Measurements from ENCODE around the gene IL10RA. TPM values are rescaled to one million over a fixed set of nuclear protein-coding genes. Genes with fewer than 3 reads are reported as not detected.

Gene IL10RA
- total and polyA plus RNA-seq, 2 experiments from 2014 or later = 0.10 TPM; not detected in 1

DNA sequence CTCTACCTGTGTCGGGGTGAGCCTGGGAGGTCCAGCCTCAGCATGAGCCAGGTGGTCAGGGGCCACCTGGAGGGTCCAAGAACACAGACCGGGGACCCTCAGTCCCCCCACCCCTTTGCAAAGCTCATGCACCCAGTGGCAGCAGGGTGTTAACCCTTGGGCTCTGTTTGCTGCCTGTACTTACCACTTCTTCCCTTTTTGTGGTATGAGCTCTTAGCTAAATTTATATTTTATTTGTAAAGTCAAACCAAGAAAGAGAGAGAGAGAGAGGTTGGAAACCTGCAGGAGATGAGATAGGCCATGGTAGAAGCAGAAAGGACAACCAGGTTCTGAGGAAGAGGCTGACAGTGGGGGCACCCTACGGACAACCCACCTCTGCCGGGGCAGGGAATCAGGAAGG lies 29.9 kb downstream of the IL10RA start:
- no peaks in the 10 kb centered on the region for H3K27me3 ChIP-seq (ENCODE audit: insufficient read depth)
- peaks cover 5% of the 10 kb centered on the region for H3K27me3 Mint-ChIP-seq (ENCODE audit: insufficient read depth, low read depth, poor library complexity)
- H3K27ac ChIP-seq (ENCODE audit: low read depth) = no peak overlapping the region
- no peaks in the 10 kb centered on the region for H4K20me1 ChIP-seq (replicated peaks; ENCODE audit: insufficient read depth)
- H2AFZ ChIP-seq = no peak overlapping the region
- no peaks in the 10 kb centered on the region for H3K36me3 Mint-ChIP-seq (ENCODE audit: low read depth)
- H3K4me3 Mint-ChIP-seq = no peak overlapping the region
- no peak overlapping the region for H3K27ac Mint-ChIP-seq
- peaks cover 18% of the 10 kb centered on the region for H3K9me3 Mint-ChIP-seq
- no peak overlapping the region for H3K4me2 ChIP-seq
- H3K4me1 Mint-ChIP-seq = no peaks in the 10 kb centered on the region
- 0 out of 2 replicates have a peak, but pooled peaks cover 12% of the 10 kb centered on the region for H3K9me2 ChIP-seq (ENCODE audit: insufficient read depth)
- no peak overlapping the region for H3K4me3 ChIP-seq
- no peak for TF ChIP-seq EZH2 (IDR thresholded peaks at IDR 0.05; ENCODE audit: low read depth, unreplicated experiment)
- TF ChIP-seq, protein P1, sequence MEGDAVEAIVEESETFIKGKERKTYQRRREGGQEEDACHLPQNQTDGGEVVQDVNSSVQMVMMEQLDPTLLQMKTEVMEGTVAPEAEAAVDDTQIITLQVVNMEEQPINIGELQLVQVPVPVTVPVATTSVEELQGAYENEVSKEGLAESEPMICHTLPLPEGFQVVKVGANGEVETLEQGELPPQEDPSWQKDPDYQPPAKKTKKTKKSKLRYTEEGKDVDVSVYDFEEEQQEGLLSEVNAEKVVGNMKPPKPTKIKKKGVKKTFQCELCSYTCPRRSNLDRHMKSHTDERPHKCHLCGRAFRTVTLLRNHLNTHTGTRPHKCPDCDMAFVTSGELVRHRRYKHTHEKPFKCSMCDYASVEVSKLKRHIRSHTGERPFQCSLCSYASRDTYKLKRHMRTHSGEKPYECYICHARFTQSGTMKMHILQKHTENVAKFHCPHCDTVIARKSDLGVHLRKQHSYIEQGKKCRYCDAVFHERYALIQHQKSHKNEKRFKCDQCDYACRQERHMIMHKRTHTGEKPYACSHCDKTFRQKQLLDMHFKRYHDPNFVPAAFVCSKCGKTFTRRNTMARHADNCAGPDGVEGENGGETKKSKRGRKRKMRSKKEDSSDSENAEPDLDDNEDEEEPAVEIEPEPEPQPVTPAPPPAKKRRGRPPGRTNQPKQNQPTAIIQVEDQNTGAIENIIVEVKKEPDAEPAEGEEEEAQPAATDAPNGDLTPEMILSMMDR (conservative IDR thresholded peaks at IDR 0.05; ENCODE audit: low read depth in 2 of 2) = no peak
- TF ChIP-seq ZNF114 (CRISPR knock-in tag; IDR thresholded peaks at IDR 0.05) = no peak
- TF ChIP-seq, protein P2, sequence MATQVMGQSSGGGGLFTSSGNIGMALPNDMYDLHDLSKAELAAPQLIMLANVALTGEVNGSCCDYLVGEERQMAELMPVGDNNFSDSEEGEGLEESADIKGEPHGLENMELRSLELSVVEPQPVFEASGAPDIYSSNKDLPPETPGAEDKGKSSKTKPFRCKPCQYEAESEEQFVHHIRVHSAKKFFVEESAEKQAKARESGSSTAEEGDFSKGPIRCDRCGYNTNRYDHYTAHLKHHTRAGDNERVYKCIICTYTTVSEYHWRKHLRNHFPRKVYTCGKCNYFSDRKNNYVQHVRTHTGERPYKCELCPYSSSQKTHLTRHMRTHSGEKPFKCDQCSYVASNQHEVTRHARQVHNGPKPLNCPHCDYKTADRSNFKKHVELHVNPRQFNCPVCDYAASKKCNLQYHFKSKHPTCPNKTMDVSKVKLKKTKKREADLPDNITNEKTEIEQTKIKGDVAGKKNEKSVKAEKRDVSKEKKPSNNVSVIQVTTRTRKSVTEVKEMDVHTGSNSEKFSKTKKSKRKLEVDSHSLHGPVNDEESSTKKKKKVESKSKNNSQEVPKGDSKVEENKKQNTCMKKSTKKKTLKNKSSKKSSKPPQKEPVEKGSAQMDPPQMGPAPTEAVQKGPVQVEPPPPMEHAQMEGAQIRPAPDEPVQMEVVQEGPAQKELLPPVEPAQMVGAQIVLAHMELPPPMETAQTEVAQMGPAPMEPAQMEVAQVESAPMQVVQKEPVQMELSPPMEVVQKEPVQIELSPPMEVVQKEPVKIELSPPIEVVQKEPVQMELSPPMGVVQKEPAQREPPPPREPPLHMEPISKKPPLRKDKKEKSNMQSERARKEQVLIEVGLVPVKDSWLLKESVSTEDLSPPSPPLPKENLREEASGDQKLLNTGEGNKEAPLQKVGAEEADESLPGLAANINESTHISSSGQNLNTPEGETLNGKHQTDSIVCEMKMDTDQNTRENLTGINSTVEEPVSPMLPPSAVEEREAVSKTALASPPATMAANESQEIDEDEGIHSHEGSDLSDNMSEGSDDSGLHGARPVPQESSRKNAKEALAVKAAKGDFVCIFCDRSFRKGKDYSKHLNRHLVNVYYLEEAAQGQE (IDR thresholded peaks at IDR 0.05; ENCODE audit: unreplicated experiment) = no peak
- TF ChIP-seq STAT1 (IDR thresholded peaks at IDR 0.05; ENCODE audit: unreplicated experiment) = no peak
- no peak for TF ChIP-seq POLR2AphosphoS5 (IDR thresholded peaks at IDR 0.05; ENCODE audit: low read depth)
- no peak for TF ChIP-seq EZH2phosphoT487 (IDR thresholded peaks at IDR 0.05; ENCODE audit: unreplicated experiment)
- TF ChIP-seq ZNF331 (CRISPR knock-in tag; IDR thresholded peaks at IDR 0.05; ENCODE audit: low read depth) = no peak
- TF ChIP-seq JUNB (IDR thresholded peaks at IDR 0.05; ENCODE audit: unreplicated experiment) = no peak
- TF ChIP-seq, protein P3, sequence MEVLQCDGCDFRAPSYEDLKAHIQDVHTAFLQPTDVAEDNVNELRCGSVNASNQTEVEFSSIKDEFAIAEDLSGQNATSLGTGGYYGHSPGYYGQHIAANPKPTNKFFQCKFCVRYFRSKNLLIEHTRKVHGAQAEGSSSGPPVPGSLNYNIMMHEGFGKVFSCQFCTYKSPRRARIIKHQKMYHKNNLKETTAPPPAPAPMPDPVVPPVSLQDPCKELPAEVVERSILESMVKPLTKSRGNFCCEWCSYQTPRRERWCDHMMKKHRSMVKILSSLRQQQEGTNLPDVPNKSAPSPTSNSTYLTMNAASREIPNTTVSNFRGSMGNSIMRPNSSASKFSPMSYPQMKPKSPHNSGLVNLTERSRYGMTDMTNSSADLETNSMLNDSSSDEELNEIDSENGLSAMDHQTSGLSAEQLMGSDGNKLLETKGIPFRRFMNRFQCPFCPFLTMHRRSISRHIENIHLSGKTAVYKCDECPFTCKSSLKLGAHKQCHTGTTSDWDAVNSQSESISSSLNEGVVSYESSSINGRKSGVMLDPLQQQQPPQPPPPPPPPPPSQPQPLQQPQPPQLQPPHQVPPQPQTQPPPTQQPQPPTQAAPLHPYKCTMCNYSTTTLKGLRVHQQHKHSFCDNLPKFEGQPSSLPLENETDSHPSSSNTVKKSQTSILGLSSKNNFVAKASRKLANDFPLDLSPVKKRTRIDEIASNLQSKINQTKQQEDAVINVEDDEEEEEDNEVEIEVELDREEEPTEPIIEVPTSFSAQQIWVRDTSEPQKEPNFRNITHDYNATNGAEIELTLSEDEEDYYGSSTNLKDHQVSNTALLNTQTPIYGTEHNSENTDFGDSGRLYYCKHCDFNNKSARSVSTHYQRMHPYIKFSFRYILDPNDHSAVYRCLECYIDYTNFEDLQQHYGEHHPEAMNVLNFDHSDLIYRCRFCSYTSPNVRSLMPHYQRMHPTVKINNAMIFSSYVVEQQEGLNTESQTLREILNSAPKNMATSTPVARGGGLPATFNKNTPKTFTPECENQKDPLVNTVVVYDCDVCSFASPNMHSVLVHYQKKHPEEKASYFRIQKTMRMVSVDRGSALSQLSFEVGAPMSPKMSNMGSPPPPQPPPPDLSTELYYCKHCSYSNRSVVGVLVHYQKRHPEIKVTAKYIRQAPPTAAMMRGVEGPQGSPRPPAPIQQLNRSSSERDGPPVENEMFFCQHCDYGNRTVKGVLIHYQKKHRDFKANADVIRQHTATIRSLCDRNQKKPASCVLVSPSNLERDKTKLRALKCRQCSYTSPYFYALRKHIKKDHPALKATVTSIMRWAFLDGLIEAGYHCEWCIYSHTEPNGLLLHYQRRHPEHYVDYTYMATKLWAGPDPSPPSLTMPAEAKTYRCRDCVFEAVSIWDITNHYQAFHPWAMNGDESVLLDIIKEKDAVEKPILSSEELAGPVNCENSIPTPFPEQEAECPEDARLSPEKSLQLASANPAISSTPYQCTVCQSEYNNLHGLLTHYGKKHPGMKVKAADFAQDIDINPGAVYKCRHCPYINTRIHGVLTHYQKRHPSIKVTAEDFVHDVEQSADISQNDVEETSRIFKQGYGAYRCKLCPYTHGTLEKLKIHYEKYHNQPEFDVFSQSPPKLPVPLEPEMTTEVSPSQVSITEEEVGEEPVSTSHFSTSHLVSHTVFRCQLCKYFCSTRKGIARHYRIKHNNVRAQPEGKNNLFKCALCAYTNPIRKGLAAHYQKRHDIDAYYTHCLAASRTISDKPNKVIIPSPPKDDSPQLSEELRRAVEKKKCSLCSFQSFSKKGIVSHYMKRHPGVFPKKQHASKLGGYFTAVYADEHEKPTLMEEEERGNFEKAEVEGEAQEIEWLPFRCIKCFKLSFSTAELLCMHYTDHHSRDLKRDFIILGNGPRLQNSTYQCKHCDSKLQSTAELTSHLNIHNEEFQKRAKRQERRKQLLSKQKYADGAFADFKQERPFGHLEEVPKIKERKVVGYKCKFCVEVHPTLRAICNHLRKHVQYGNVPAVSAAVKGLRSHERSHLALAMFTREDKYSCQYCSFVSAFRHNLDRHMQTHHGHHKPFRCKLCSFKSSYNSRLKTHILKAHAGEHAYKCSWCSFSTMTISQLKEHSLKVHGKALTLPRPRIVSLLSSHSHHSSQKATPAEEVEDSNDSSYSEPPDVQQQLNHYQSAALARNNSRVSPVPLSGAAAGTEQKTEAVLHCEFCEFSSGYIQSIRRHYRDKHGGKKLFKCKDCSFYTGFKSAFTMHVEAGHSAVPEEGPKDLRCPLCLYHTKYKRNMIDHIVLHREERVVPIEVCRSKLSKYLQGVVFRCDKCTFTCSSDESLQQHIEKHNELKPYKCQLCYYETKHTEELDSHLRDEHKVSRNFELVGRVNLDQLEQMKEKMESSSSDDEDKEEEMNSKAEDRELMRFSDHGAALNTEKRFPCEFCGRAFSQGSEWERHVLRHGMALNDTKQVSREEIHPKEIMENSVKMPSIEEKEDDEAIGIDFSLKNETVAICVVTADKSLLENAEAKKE (CRISPR knock-in tag; IDR thresholded peaks at IDR 0.05) = no peak
- no peak for TF ChIP-seq NANOG (IDR thresholded peaks at IDR 0.05; ENCODE audit: borderline replicate concordance)
- TF ChIP-seq CREB1 (CRISPR knock-in tag; IDR thresholded peaks at IDR 0.05; ENCODE audit: low read depth) = no peak
- TF ChIP-seq, protein P4, sequence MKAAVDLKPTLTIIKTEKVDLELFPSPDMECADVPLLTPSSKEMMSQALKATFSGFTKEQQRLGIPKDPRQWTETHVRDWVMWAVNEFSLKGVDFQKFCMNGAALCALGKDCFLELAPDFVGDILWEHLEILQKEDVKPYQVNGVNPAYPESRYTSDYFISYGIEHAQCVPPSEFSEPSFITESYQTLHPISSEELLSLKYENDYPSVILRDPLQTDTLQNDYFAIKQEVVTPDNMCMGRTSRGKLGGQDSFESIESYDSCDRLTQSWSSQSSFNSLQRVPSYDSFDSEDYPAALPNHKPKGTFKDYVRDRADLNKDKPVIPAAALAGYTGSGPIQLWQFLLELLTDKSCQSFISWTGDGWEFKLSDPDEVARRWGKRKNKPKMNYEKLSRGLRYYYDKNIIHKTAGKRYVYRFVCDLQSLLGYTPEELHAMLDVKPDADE (IDR thresholded peaks at IDR 0.05) = no peak
- no peaks in the 10 kb centered on the region for H3K79me2 ChIP-seq (replicated peaks; ENCODE audit: insufficient read depth)
- H3K4me1 ChIP-seq (ENCODE audit: insufficient read depth) = no peaks in the 10 kb centered on the region
- H3K36me3 ChIP-seq (ENCODE audit: insufficient read depth) = no peaks in the 10 kb centered on the region
- DNase-seq (ENCODE audit: low spot score) (no peak), ATAC-seq (no peak)
- no peaks in the 10 kb centered on the region for H3F3A ChIP-seq (replicated peaks; ENCODE audit: low read depth)
